Gastrocnemius medialis (tissue), 4 donors: ENCODE data around the gene CST3. TPM values are rescaled to one million over a fixed set of nuclear protein-coding genes. Genes with fewer than 3 reads are reported as not detected.

Experiments used
- ATAC-seq, 2 donors: fragments of 150-250 bp; one replicate each; pipeline ENCODE4 v1.9.1; 2016
- DNase-seq, 2 donors: peaks; one replicate each; pipeline ENCODE4 v3.0.0-alpha.2; 2019
- H3K27ac ChIP-seq, 4 donors: fragments of 200-600 bp; sonication (generic); 1 replicate in 1 of 4; 2 replicates in 3 of 4; pipeline ENCODE4 v1.5.1; 2016 to 2018; ENCODE audit warnings: mild to moderate bottlenecking in 2 of 4, moderate library complexity in 1 of 4
- H3K27me3 ChIP-seq, 3 donors: fragments of 200-600 bp; sonication (generic) in 2 of 3; 1 replicate in 1 of 3; 2 replicates in 2 of 3; pipeline versions ENCODE4 v1.5.1 to v1.6.0; 2016 to 2019; ENCODE audit warnings: mild to moderate bottlenecking in 1 of 3, moderate library complexity in 1 of 3
- H3K36me3 ChIP-seq, 2 donors: fragments of 200-600 bp; sonication (generic) in 1 of 2; one replicate each; pipeline ENCODE4 v1.5.1; 2017 to 2018
- H3K4me1 ChIP-seq, 2 donors: fragments of 200-600 bp; sonication (generic) in 1 of 2; one replicate each; pipeline ENCODE4 v1.5.1; 2016 to 2017; ENCODE audit warnings: mild to moderate bottlenecking in 2 of 2
- H3K4me3 ChIP-seq, 4 donors: fragments of 200-600 bp; sonication (generic) in 3 of 4; 1 replicate in 1 of 4; 2 replicates in 3 of 4; pipeline ENCODE4 v1.5.1; 2016 to 2019; ENCODE audit warnings: mild to moderate bottlenecking in 2 of 4
- H3K9me3 ChIP-seq, 3 donors: fragments of 200-600 bp; sonication (generic) in 2 of 3; 1 replicate in 1 of 3; 2 replicates in 2 of 3; pipeline ENCODE4 v1.5.1; 2016 to 2019
- POLR2A ChIP-seq, 2 donors: fragments of 450-650 bp; IDR thresholded peaks; one replicate each; pipeline ENCODE4 v1.6.1; 2017; ENCODE audit warnings: antibody characterized with exemption in 2 of 2, mild to moderate bottlenecking in 2 of 2, moderate library complexity in 2 of 2
- in situ Hi-C, 4 donors: fragments of 200-750 bp; cut with MboI; loops; one replicate each; pipeline versions ENCODE4 v1.15.0 to v1.8.0; 2017; ENCODE audit warnings: low sequenced_read_pairs in 4 of 4
- intact Hi-C: fragments of 100-400 bp; cut with DNase I; formaldehyde crosslinking; loops from one replicate; pipeline ENCODE4 v1.15.1; 2023; ENCODE audit warnings: low total_unique reads
- total RNA-seq, 4 donors: library from RNA; depleted of rRNA; stranded (reverse); fragments of >200 nt; gene quantifications; one replicate each; pipeline versions ENCODE4 v1.1.0 to v1.2.3, GENCODE V29; 2016
- TF ChIP-seq, protein P1 (sequence below), 5 experiments: fragments of 450-650 bp in 3 of 5; fragments of 200-600 bp in 2 of 5; sonication (generic) in 2 of 5; IDR thresholded peaks in 4 of 5; conservative IDR thresholded peaks in 1 of 5; 1 replicate in 4 of 5; 2 replicates in 1 of 5; pipeline ENCODE4 v1.5.1; 2016 to 2019; ENCODE audit warnings: antibody characterized with exemption in 5 of 5, mild to moderate bottlenecking in 3 of 5, moderate library complexity in 3 of 5

CST3 gene
- total RNA-seq, 4 donors from 2014 or later: 461 to 1,821 (median 697) TPM

DNA sequence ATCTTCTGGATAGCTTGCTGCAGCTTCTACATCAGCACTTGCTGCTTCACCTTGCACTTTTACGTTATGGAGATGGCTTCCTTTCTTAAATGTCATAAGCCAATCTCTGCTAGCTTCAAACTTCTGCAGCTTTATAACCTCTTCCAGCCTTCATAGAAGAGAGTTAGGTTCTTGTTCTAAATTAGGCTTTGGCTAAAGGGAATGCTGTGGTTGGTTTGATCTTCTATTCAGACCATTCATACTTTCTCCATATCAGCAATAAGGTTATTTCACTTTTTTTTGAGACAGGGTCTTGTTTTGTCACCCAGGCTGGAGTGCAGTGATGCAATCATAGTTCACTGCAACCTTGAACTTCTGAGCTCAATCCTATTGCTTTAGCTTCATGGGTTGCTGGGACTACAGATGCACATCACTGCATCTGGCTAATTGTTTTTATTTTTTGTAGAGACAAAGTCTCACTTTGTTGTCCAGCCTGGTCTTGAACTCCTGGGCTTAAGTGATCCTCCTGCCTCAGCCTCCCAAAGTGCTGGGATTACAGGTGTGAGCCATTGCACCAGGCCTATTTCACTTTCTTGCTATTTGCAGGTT, 12.2 kb upstream of the CST3 start:
- DNase-seq: no peak
- no peaks in the 10 kb centered on the region for H3K27me3 ChIP-seq
- no peak overlapping the region for H3K4me3 ChIP-seq
- H3K27ac ChIP-seq: no peak overlapping the region
- no peaks in the 10 kb centered on the region for H3K36me3 ChIP-seq
- H3K9me3 ChIP-seq: no peaks in the 10 kb centered on the region
- H3K4me1 ChIP-seq: peaks cover 0 to 8% of the 10 kb centered on the region in 2 donors
- in situ Hi-C loops (loop anchor here (25.0 kb wide), 3 partner anchors 488 to 1412 kb away; partner anchors contain the start of genes ACSS1 (in 2 of the 4) and APMAP (in 1 of the 4)), intact Hi-C loops (no loop called here)
- TF ChIP-seq, protein P1, sequence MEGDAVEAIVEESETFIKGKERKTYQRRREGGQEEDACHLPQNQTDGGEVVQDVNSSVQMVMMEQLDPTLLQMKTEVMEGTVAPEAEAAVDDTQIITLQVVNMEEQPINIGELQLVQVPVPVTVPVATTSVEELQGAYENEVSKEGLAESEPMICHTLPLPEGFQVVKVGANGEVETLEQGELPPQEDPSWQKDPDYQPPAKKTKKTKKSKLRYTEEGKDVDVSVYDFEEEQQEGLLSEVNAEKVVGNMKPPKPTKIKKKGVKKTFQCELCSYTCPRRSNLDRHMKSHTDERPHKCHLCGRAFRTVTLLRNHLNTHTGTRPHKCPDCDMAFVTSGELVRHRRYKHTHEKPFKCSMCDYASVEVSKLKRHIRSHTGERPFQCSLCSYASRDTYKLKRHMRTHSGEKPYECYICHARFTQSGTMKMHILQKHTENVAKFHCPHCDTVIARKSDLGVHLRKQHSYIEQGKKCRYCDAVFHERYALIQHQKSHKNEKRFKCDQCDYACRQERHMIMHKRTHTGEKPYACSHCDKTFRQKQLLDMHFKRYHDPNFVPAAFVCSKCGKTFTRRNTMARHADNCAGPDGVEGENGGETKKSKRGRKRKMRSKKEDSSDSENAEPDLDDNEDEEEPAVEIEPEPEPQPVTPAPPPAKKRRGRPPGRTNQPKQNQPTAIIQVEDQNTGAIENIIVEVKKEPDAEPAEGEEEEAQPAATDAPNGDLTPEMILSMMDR (IDR thresholded peaks at IDR 0.05 in 4 of 5, conservative IDR thresholded peaks at IDR 0.05 in 1 of 5): no peak
- ATAC-seq: no peak

DNA sequence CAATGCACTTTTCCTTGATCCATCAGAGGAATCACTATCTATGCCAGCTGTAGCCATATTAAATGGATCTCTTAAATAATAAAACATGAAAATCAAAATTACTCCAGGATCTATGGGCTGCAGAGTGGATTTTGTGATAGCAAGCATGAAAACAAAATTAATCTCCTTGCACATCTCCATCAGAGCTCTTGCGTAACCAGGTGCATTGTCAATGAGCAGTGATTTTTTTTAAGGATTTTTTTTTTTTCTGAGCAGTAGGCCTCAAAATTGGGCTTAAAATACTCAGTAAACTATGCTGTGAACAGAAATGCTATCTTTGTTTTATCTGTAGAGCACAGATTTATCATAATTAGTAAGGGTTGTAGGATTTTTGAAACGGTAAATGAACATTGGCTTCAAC, 11.5 kb upstream of the CST3 start:
- no peaks in the 10 kb centered on the region for H3K36me3 ChIP-seq
- TF ChIP-seq, protein P1 (IDR thresholded peaks at IDR 0.05 in 4 of 5, conservative IDR thresholded peaks at IDR 0.05 in 1 of 5): no peak
- TF ChIP-seq POLR2A (IDR thresholded peaks at IDR 0.05): no peak
- no peak overlapping the region for H3K27ac ChIP-seq
- DNase-seq (no peak), ATAC-seq (no peak)
- H3K27me3 ChIP-seq: no peaks in the 10 kb centered on the region
- in situ Hi-C loops (loop anchor here (25.0 kb wide), 3 partner anchors 487 to 1413 kb away; partner anchors contain the start of genes ACSS1 (in 2 of the 4) and APMAP (in 1 of the 4)), intact Hi-C loops (no loop called here)
- H3K4me1 ChIP-seq: peaks cover 0 to 5% of the 10 kb centered on the region in 2 donors
- no peaks in the 10 kb centered on the region for H3K9me3 ChIP-seq
- no peak overlapping the region for H3K4me3 ChIP-seq

DNA sequence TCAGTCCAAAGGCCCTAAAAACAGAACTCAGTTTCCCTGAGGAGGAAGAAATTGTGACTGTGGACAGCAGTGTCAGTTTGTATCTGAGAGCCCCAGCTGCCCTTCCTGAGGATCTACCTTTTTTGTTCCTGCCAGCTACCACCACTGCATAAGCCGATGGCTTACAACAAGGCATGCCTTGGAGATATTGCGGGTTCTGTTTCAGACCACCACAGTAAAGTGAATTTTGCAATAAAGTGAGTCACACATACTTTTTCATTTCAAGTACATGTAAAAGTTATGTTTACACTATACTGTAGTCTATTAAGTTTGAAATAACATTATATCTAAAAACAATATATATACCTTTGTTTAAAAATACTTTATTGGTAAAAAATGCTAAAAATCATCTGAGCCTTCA, 9.6 kb upstream of the CST3 start:
- Histone ChIP-seq H3K36me3 (no peaks in the 10 kb centered on the region), H3K27ac (no peak overlapping the region), H3K27me3 (no peaks in the 10 kb centered on the region), H3K4me1 (peaks cover 8 to 10% of the 10 kb centered on the region in 2 donors), H3K4me3 (no peak overlapping the region), H3K9me3 (no peaks in the 10 kb centered on the region)
- DNase-seq (no peak), ATAC-seq (no peak)
- TF ChIP-seq, protein P1 (IDR thresholded peaks at IDR 0.05 in 4 of 5, conservative IDR thresholded peaks at IDR 0.05 in 1 of 5): no peak
- no peak for TF ChIP-seq POLR2A (IDR thresholded peaks at IDR 0.05)
- in situ Hi-C loops: loop anchor here (25.0 kb wide), 3 partner anchors 485 to 1415 kb away; partner anchors contain the start of genes ACSS1 (in 2 of the 4) and APMAP (in 1 of the 4)
- intact Hi-C loops: no loop called here

DNA sequence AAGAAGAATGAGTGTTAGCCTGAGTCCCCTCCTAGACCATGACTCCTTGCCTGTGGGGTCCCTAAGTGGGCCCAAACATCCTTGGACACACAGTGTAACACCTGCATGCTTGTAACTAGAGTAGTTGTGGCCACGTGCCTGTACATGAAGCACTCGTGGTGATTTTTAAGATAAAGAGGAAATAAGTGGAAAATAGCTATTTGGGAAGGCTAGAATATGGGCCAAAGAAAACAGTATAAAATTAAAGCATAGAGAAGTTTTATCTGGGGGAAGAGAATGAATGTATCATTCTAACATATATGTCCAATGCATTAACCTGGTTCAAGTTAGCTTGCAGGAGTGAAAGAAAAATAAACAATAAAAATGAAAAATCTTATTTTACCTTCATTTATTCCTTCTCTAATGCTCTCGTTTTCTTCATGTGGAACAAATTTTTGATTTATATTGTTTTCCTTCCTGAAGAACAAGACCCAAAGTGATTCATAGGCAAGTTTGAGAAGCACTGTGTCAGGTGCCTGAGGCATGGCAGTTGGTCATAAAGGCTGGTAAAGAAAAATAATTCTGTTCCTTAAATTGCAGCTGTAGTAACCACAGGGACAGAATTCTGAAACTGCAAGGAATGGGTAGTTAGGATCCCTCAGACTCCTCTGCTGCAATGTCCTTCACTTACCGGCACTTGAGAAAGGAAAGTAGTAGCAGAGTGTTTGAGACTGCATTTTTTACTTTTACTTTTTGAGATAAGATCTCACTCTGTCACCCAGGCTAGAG, 8.5 kb upstream of the CST3 start:
- TF ChIP-seq, protein P1 (IDR thresholded peaks at IDR 0.05 in 4 of 5, conservative IDR thresholded peaks at IDR 0.05 in 1 of 5): no peak
- TF ChIP-seq POLR2A (IDR thresholded peaks at IDR 0.05): no peak
- in situ Hi-C loops (loop anchor here (25.0 kb wide), 3 partner anchors 484 to 1416 kb away; partner anchors contain the start of genes ACSS1 (in 2 of the 4) and APMAP (in 1 of the 4)), intact Hi-C loops (no loop called here)

More for the DNA sequence above, 8.5 kb upstream of the CST3 start:
- no peaks in the 10 kb centered on the region for H3K9me3 ChIP-seq
- H3K4me1 ChIP-seq: peaks cover 18 to 20% of the 10 kb centered on the region in 2 donors
- H3K36me3 ChIP-seq: no peaks in the 10 kb centered on the region
- H3K4me3 ChIP-seq: no peak overlapping the region
- no peak for ATAC-seq
- DNase-seq: no peak
- no peaks in the 10 kb centered on the region for H3K27me3 ChIP-seq
- no peak overlapping the region for H3K27ac ChIP-seq
